GM12875 (cell line): ENCODE measurements around the gene C2orf69.

Experiments
- H3K4me3 ChIP-seq: one replicate; pipeline ENCODE4 v1.5.1; 2011; ENCODE audit warnings: low read depth, low read length, control low read depth
- TF ChIP-seq, protein P1 (sequence below): IDR thresholded peaks from 2 replicates; pipeline ENCODE4 v1.5.1; 2011; ENCODE audit warnings: low read depth, mild to moderate bottlenecking, control low read depth, inconsistent platforms, low read length, moderate library complexity, borderline replicate concordance; ENCODE audit not compliant: insufficient read depth

C2orf69 gene

DNA sequence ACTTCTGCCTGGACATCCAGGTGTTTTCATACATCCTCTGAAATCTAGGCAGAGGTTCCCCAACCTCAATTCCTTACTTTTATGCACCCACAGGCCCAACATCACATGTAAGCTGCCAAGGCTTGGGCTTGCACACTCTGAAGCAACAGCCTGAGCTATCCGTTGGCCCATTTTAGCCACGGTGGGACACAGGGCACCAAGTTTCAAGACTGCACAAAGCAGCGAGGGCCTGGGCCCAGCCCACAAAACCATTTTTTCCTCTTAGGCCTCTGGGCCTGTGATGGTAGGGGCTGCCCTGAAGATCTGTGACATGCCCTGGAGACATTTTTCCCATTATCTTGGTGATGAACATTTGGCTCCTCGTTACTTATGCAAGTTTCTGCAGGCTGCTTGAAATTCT, 5.9 kb downstream of the C2orf69 start:
- no peak overlapping the region for H3K4me3 ChIP-seq
- TF ChIP-seq, protein P1, sequence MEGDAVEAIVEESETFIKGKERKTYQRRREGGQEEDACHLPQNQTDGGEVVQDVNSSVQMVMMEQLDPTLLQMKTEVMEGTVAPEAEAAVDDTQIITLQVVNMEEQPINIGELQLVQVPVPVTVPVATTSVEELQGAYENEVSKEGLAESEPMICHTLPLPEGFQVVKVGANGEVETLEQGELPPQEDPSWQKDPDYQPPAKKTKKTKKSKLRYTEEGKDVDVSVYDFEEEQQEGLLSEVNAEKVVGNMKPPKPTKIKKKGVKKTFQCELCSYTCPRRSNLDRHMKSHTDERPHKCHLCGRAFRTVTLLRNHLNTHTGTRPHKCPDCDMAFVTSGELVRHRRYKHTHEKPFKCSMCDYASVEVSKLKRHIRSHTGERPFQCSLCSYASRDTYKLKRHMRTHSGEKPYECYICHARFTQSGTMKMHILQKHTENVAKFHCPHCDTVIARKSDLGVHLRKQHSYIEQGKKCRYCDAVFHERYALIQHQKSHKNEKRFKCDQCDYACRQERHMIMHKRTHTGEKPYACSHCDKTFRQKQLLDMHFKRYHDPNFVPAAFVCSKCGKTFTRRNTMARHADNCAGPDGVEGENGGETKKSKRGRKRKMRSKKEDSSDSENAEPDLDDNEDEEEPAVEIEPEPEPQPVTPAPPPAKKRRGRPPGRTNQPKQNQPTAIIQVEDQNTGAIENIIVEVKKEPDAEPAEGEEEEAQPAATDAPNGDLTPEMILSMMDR, result no peak

DNA sequence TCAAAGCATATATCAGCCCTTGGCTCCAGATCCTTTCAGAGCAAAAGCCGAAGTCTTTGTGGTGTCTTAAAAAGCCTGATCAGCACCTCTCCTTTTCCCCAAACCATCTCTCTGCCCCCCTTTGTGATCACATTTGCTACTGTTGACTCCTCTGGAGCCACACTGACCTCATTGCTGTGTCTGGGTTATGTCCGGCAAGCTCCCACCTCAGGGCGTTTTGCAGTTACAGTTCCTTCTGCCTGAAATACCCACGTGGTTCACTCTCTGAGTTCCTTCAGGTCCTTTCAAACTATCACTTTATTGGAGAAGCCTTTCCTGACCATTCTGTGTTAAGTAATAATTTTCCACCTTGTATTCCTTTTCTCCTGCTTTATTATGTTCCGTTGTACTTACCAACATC, 11.8 kb downstream of the C2orf69 start:
- H3K4me3 ChIP-seq, result no peak overlapping the region
- TF ChIP-seq, protein P1, result no peak

DNA sequence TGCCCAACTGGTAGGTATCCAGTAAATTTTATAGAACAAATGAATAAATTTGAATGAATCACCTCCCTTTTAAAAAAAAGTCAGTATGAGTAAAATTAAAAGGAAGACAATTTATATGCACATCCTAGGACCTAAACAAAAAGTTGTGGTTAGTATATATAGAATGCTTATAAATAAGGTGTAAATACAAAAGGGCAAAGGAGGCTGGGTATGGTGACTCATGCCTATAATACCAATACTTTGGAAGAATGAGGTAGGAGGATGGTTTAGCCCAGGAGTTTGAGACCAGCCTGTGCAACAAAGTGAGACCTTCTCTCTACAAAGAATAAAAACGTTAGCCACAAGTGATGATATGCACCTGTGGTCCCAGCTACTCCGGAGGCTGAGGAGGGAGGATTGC, 12.8 kb downstream of the C2orf69 start:
- H3K4me3 ChIP-seq, result no peak overlapping the region
- TF ChIP-seq, protein P1, result no peak

DNA sequence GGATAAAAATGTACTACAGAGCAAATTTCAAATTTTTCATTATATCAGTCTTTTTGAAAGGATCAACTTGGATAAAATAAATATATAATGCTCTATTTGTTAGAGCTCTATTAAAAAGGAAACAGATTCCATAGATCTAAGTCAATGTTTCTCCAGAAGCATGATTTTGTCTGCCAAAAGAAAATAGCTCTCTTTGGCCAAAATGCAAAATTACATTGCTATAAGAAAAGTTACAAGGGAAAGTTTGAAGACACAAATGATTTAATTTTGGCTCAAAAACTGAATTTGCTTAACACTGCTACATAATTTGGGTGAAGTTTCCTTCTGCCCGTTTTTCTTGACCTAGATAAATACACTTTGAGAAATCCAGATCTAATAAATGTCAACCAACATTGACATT, 15.7 kb downstream of the C2orf69 start:
- TF ChIP-seq, protein P1, result no peak
- H3K4me3 ChIP-seq, result no peak overlapping the region

DNA sequence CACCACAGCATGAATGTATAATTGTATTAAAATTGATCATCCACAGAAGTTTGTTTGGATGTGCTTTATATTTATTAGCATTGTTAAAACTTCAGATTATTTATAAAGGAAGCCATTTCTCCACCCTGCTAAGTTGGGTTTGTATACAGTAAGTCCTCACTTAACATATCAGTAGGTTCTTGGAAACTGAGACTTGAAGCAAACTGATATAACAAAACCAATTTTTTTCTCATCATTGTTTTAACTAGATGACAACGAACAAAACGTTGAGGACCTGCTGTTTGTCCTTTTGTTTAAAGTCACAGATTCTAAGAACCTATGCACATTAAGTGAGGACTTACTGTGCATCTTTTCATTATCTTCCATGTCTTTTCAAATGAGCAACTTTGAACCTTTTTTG, 17.1 kb downstream of the C2orf69 start:
- H3K4me3 ChIP-seq, result no peak overlapping the region
- TF ChIP-seq, protein P1, result no peak

DNA sequence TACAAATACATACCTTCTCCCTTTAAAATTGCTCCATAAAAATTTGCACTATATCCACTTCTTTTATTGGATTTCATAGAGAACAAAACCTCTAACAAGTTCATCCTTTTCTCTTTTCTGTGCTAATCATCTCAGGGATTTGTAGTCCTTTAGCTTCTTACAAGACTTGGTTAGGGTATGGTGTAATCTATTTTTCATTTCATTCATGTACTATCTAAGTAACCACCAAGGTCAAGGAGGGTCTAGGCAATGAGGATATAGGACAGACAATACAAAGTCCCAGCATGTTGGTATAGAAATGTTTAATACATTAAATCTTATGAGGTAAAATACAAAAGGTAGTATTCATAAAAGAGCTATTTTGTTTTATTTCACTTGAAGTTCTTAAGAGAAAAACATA, 17.5 kb downstream of the C2orf69 start:
- H3K4me3 ChIP-seq, result no peak overlapping the region
- TF ChIP-seq, protein P1, result no peak

DNA sequence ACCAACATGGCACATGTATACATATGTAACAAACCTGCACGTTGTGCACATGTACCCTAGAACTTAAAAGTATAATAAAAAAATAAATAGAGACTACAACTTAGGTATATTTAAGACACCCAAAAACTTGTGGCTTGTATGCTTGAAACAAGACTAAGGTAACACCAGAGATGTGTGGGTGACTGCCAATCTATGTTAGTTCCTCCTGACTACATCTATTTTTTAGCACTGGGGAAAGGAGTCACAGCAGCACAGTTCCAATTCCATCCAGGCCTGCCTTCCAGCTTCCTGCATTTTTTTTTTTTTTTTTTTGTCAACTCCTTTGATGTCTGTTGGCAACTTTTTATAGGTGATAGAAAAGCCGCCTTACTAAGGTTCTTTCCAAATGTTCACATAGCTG, 18.2 kb downstream of the C2orf69 start:
- H3K4me3 ChIP-seq, result no peak overlapping the region
- TF ChIP-seq, protein P1, result no peak
